Prostate gland (tissue), 2 donors: Measurements from ENCODE around the gene C9orf43.

Experiments used
- CTCF ChIP-seq, 4 experiments: fragments of 200-600 bp in 2 of 4; fragments of 450-650 bp in 2 of 4; sonication (generic) in 2 of 4; IDR thresholded peaks; 1 replicate in 3 of 4; 2 replicates in 1 of 4; pipeline ENCODE4 v1.5.1; 2016 to 2019; ENCODE audit warnings: antibody characterized with exemption in 4 of 4, mild to moderate bottlenecking in 2 of 4, moderate library complexity in 2 of 4
- POLR2A ChIP-seq: fragments of 450-650 bp; IDR thresholded peaks from one replicate; pipeline ENCODE4 v1.6.1; 2016; ENCODE audit warnings: antibody characterized with exemption, mild to moderate bottlenecking

- TF ChIP-seq CTCF (IDR thresholded peaks at IDR 0.05) (no peak), POLR2A (no peak)
Measured at GRCh38 chr9:113387560-113388230, 22.9 kb upstream of the C9orf43 start.
